ENCODE data around the gene BIRC6.
"Not testable (repeated sequence)": the region's sequence is repeated elsewhere in the genome, so short reads cannot be mapped to it uniquely, and the experiment has no call there.

Gene BIRC6

DNA sequence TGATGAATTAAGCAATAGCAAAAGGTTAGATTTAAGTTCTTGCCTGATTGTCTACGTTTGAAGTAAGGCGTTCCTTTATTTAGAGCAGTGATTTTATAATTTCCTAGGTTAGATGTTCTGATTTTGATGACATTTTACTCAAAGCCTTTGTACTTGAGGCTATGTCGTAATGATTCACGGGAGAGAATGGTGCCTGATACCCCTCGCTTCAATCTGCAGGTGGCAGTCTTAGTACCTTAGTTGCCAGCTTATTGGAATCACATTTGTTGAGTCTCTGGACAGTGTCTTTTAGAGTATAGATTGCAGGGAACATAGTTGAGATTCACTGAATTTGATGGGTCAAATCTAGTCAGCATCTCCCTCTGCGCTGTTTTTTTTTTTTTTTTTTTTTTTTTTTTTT lies 89.5 kb downstream of the BIRC6 start:
- no peak overlapping the region for H3K4me3 Mint-ChIP-seq
- H3K27ac Mint-ChIP-seq = no peak overlapping the region
- no peaks in the 10 kb centered on the region for H3K9me3 Mint-ChIP-seq
- CTCF ChIA-PET = no interaction called here
- DNase-seq = no peak
- peaks cover 53% of the 10 kb centered on the region for H3K36me3 Mint-ChIP-seq
- no peaks in the 10 kb centered on the region for H3K27me3 Mint-ChIP-seq
- no peaks in the 10 kb centered on the region for H3K4me1 Mint-ChIP-seq

GRCh38 chr2:32450851-32451250 lies 94.0 kb downstream of the BIRC6 start:
- Mint-ChIP-seq H3K36me3 (peaks cover 38% of the 10 kb centered on the region), H3K9me3 (no peaks in the 10 kb centered on the region), H3K4me3 (no peak overlapping the region), H3K27me3 (no peaks in the 10 kb centered on the region), H3K27ac (no peak overlapping the region), H3K4me1 (peaks cover 2% of the 10 kb centered on the region)
- no peak for DNase-seq
- CTCF ChIA-PET = no interaction called here

DNA sequence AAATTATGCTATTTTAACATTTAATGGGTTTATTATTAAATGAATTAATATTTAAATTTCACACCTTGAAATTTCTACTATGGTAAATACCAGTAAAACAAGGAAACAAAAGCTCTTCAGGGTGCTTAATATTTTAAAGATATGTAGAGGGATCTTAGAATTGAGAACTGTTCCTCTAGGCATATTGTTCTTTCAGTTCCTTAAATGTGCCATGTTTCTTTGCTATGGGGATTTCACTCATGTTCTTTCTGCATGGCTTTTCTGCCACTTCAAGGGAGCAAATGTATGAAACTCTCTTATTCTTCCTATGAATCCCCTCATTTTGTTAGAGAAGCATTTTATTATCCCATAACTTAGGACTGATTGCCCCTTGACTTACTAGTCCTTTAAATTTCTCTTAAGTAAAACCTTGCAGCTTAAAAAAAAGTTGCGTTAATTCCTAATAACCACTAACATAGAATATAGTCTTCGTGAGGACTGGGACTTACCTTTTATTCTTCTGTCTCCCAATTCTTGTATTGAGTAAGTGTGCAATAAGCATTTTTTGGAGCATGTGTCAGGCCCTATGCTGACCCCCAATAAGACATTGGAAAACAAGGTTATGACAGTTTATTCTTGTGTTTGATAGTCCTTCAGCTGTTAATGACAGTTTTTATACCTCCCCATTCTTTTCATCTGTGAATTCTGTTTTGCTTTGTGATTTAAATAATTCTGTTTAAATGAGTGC lies 95.7 kb downstream of the BIRC6 start:
- Mint-ChIP-seq H3K36me3 (peaks cover 39% of the 10 kb centered on the region), H3K4me3 (no peak overlapping the region), H3K27me3 (no peaks in the 10 kb centered on the region), H3K9me3 (no peaks in the 10 kb centered on the region), H3K27ac (no peak overlapping the region), H3K4me1 (peaks cover 2% of the 10 kb centered on the region)
- DNase-seq = no peak
- CTCF ChIA-PET = no interaction called here

- no peak for DNase-seq
- Mint-ChIP-seq H3K36me3 (peaks cover 39% of the 10 kb centered on the region), H3K9me3 (no peaks in the 10 kb centered on the region), H3K27me3 (no peaks in the 10 kb centered on the region), H3K4me3 (no peak overlapping the region), H3K4me1 (peaks cover 2% of the 10 kb centered on the region), H3K27ac (no peak overlapping the region)
- CTCF ChIA-PET = no interaction called here
These were observed 96.6 kb downstream of the BIRC6 start for GRCh38 chr2:32453242-32454062.

GRCh38 chr2:32455816-32456215 lies 99.0 kb downstream of the BIRC6 start:
- no peak for DNase-seq
- CTCF ChIA-PET = no interaction called here
- H3K27ac Mint-ChIP-seq = no peak overlapping the region
- H3K9me3 Mint-ChIP-seq = no peaks in the 10 kb centered on the region
- no peak overlapping the region for H3K4me3 Mint-ChIP-seq
- H3K4me1 Mint-ChIP-seq = peaks cover 2% of the 10 kb centered on the region
- H3K36me3 Mint-ChIP-seq = peaks cover 26% of the 10 kb centered on the region
- no peaks in the 10 kb centered on the region for H3K27me3 Mint-ChIP-seq

GRCh38 chr2:32456808-32457207 lies 100.0 kb downstream of the BIRC6 start:
- H3K27me3 Mint-ChIP-seq = no peaks in the 10 kb centered on the region
- no peak for DNase-seq
- CTCF ChIA-PET = no interaction called here
- H3K36me3 Mint-ChIP-seq = peaks cover 24% of the 10 kb centered on the region
- no peak overlapping the region for H3K27ac Mint-ChIP-seq
- no peak overlapping the region for H3K4me3 Mint-ChIP-seq
- H3K9me3 Mint-ChIP-seq = no peaks in the 10 kb centered on the region
- peaks cover 2% of the 10 kb centered on the region for H3K4me1 Mint-ChIP-seq

GRCh38 chr2:32457814-32458213 lies 101.0 kb downstream of the BIRC6 start:
- DNase-seq = no peak
- H3K4me3 Mint-ChIP-seq = no peak overlapping the region
- H3K9me3 Mint-ChIP-seq = no peaks in the 10 kb centered on the region
- peaks cover 23% of the 10 kb centered on the region for H3K36me3 Mint-ChIP-seq
- CTCF ChIA-PET = interaction anchor here (0.7 kb wide), 1 partner anchor 84 kb away, joined by 3 read pairs; no protein-coding TSS in a partner anchor
- H3K27me3 Mint-ChIP-seq = no peaks in the 10 kb centered on the region
- H3K4me1 Mint-ChIP-seq = peaks cover 2% of the 10 kb centered on the region
- no peak overlapping the region for H3K27ac Mint-ChIP-seq

GRCh38 chr2:32460861-32461260 lies 104.0 kb downstream of the BIRC6 start:
- H3K4me1 Mint-ChIP-seq, CTCF ChIA-PET, H3K4me3 Mint-ChIP-seq, H3K27me3 Mint-ChIP-seq, DNase-seq, H3K27ac Mint-ChIP-seq, H3K9me3 Mint-ChIP-seq: not testable (repeated sequence)
- peaks cover 37% of the 10 kb centered on the region for H3K36me3 Mint-ChIP-seq

DNA sequence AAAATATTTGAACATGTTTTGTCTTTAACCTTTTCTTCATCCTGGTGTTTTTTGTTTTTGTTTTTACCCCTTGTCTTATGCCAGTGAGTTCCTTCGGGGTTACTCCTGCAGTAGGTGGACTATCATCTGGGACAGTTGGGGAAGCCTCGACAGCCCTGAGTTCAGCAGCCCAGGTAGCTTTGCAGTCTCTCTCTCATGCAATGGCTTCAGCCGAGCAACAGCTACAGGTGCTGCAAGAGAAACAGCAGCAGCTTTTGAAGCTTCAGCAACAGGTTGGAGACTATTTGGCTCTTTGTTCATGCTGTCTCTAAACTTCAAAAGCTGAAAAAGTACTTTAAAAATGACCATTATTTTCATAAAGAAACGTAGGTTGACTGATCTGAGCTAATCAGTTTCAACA lies 106.3 kb downstream of the BIRC6 start:
- Mint-ChIP-seq H3K4me3 (no peak overlapping the region), H3K27ac (no peak overlapping the region), H3K36me3 (peaks cover 39% of the 10 kb centered on the region), H3K9me3 (no peaks in the 10 kb centered on the region), H3K4me1 (no peaks in the 10 kb centered on the region), H3K27me3 (no peaks in the 10 kb centered on the region)
- CTCF ChIA-PET = no interaction called here
- DNase-seq = no peak

- no peaks in the 10 kb centered on the region for H3K9me3 Mint-ChIP-seq
- no peak overlapping the region for H3K27ac Mint-ChIP-seq
- CTCF ChIA-PET = interaction anchor here (0.8 kb wide), 1 partner anchor 31 kb away, joined by 3 read pairs; no protein-coding TSS in a partner anchor
- H3K4me1 Mint-ChIP-seq = no peaks in the 10 kb centered on the region
- DNase-seq = no peak
- H3K36me3 Mint-ChIP-seq = peaks cover 43% of the 10 kb centered on the region
- H3K4me3 Mint-ChIP-seq = no peak overlapping the region
- H3K27me3 Mint-ChIP-seq = no peaks in the 10 kb centered on the region
These were observed 107.6 kb downstream of the BIRC6 start for GRCh38 chr2:32464431-32464830.

GRCh38 chr2:32472605-32473004 lies 115.8 kb downstream of the BIRC6 start:
- no peak overlapping the region for H3K27ac Mint-ChIP-seq
- no peak overlapping the region for H3K4me3 Mint-ChIP-seq
- peaks cover 3% of the 10 kb centered on the region for H3K4me1 Mint-ChIP-seq
- H3K36me3 Mint-ChIP-seq = peaks cover 44% of the 10 kb centered on the region
- H3K9me3 Mint-ChIP-seq = no peaks in the 10 kb centered on the region
- CTCF ChIA-PET = no interaction called here
- no peak for DNase-seq
- no peaks in the 10 kb centered on the region for H3K27me3 Mint-ChIP-seq

- Mint-ChIP-seq H3K36me3 (peaks cover 46% of the 10 kb centered on the region), H3K4me1 (peaks cover 3% of the 10 kb centered on the region), H3K27me3 (no peaks in the 10 kb centered on the region), H3K27ac (no peak overlapping the region), H3K9me3 (no peaks in the 10 kb centered on the region), H3K4me3 (no peak overlapping the region)
- CTCF ChIA-PET = no interaction called here
- no peak for DNase-seq
These were observed 117.6 kb downstream of the BIRC6 start for GRCh38 chr2:32474381-32474780.

GRCh38 chr2:32478889-32479620 lies 122.2 kb downstream of the BIRC6 start:
- H3K27me3 Mint-ChIP-seq = no peaks in the 10 kb centered on the region
- no peak overlapping the region for H3K27ac Mint-ChIP-seq
- H3K36me3 Mint-ChIP-seq = peaks cover 47% of the 10 kb centered on the region
- CTCF ChIA-PET = no interaction called here
- no peaks in the 10 kb centered on the region for H3K9me3 Mint-ChIP-seq
- no peak overlapping the region for H3K4me3 Mint-ChIP-seq
- H3K4me1 Mint-ChIP-seq = peaks cover 3% of the 10 kb centered on the region
- DNase-seq = no peak

- H3K9me3 Mint-ChIP-seq = no peaks in the 10 kb centered on the region
- H3K4me3 Mint-ChIP-seq = no peak overlapping the region
- H3K27ac Mint-ChIP-seq = no peak overlapping the region
- peaks cover 47% of the 10 kb centered on the region for H3K36me3 Mint-ChIP-seq
- H3K4me1 Mint-ChIP-seq = no peaks in the 10 kb centered on the region
- no peak for DNase-seq
- CTCF ChIA-PET = no interaction called here
- H3K27me3 Mint-ChIP-seq = no peaks in the 10 kb centered on the region
These were observed 123.2 kb downstream of the BIRC6 start for GRCh38 chr2:32479993-32480392.
